Dermis blood vessel endothelial cell (primary cell): ENCODE measurements around the gene TM9SF3. TPM values are rescaled to one million over a fixed set of nuclear protein-coding genes. Genes with fewer than 3 reads are reported as not detected.
A peak's percentile ranks its signal among the peaks of the same experiment; 100 is the strongest.
"Not testable (repeated sequence)": the region's sequence is repeated elsewhere in the genome, so short reads cannot be mapped to it uniquely, and the experiment has no call there.

Experiments
- DNase-seq: peaks from one replicate; pipeline ENCODE4 v3.0.0; 2010
- total RNA-seq: library from RNA; depleted of rRNA; stranded (reverse); fragments of >200 nt; gene quantifications from 2 replicates; pipeline ENCODE4 v1.2.3, GENCODE V29; 2014

Gene TM9SF3
- total RNA-seq, 1 donor from 2014 or later, result 119 TPM

DNA sequence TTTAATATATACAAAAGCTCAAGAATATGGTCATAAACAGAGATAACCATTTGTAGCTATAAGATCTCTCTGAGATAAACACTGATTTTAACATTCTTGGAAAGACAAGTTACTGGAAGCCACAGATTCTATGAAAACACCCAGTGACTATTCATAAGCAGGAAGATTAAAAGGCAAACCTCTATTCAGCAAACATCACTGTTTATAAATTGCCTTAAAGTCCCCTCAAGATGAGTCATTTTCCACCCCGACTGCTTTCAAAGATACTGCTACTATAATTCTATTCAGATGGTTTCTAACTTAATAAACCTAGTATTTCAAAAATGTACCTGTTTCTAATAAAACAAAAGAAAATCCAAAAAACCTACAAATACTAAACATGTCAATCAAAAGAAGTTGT, 21.0 kb downstream of the TM9SF3 start:
- DNase-seq, result peak; percentile 61

GRCh38 chr10:96560966-96561887, 25.6 kb downstream of the TM9SF3 start:
- no peak for DNase-seq

GRCh38 chr10:96560489-96560888, 26.3 kb downstream of the TM9SF3 start:
- no peak for DNase-seq

DNA sequence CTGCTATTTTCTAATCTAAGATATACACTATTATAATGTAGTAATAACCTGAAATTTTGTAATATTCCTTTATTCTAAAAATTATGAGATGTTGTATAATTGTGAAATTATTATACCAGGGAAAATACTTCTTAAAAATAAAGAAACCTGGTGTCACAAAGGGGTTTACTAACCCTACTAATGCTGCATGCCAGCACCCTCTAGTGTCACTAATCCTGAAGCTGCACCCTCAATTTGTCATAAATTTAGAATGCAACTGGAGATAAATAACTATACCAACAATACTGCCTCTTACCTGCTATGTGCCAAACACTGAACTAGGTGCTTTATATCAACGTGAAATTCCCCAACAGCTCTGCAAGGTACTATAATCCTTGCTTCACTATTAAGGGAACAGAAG, 30.8 kb downstream of the TM9SF3 start:
- DNase-seq, result peak; percentile 45

DNA sequence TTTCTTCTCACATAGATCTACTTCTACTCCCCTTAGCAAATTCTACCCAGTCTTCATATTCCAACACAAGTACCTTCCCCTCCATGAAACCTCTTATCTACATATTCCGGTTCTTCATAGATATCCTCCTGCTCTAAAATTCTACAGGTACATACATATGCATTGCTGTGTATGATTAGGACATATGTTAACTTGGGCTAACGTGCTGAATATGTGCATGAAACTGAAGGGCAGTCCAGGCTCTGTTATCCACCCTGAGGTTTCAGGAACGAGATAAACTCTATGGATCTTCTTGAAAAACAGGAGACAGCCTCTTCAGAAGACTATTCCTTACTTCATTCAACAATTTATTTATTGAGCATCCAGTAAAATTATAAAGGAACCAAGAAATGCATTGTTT, 31.5 kb downstream of the TM9SF3 start:
- DNase-seq, result no peak

GRCh38 chr10:96548589-96548988, 38.2 kb downstream of the TM9SF3 start:
- peak; percentile 6 for DNase-seq

DNA sequence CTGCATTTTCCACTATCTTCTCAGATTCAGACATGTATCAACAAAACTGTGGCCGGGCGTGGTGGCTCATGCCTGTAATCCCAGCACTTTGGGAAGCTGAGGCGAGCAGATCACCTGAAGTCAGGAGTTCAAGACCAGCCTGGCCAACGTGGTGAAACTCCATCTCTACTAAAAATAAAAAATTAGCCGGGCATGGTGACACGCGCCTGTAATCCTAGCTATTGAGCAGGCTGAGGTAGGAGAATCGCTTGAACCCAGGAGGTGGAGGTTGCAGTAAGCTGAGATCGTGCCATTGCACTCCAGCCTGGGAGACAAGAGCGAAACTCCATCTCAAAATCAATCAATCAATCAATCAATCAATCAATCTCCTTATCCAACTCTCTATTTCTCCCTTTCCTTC, 41.3 kb downstream of the TM9SF3 start:
- not testable (repeated sequence) for DNase-seq

DNA sequence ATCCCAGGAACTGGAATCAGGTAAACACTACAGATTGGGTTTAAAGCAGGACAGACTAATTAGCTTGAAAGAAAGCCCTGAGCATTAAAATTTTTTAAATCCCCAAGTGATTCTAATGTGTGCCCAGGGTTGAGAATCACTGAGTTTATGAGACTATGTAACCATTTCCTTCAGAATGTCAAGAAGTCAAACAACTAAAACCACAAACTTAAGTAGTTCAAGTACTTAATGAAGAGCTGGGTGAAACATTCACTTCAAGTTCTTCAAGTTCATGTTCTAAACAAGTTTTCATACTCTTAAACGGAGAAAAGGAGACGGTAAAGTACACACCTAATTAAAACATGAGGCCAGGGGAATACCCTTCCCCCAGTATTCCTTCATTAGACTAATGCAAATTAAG, 44.9 kb downstream of the TM9SF3 start:
- no peak for DNase-seq

- DNase-seq, result no peak
Measured at GRCh38 chr10:96540240-96540639, 46.6 kb downstream of the TM9SF3 start.

DNA sequence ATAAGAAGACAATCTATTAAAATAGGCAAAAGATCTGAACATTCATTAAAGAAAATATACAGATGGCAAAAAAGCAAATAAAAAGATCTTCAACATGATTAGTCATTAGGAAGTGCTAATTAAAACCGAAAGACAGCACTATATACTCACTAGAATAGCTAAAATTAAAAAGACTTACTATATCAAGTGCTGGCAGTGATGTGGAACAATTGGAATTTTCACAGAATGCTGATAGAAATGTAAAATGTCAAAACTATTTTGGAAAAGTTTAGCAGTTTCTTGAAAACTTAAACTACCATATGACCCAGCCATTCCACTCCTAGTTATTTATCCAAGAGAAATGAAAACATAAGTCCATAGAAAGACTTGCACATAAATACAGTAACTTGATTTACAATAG, 48.1 kb downstream of the TM9SF3 start:
- DNase-seq, result no peak

DNA sequence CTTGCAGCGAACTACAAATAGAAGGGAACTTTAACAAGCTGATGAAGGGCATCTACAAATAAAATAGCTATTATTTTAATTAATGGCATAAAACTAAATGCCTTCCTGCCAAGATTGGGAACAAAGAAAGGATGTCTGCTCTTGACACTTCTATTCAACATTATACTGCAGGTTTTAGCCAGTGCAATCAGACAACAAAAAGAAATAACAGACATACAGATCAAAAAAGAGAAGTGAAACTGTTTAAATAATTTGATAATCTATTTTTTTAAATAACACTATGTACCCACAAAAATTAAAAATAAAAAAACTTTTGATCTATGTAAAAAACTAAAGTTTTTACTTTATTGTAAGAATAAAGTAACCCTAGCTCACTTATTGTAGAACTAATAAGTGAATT, 50.7 kb downstream of the TM9SF3 start:
- DNase-seq, result peak; percentile 20

GRCh38 chr10:96532523-96532922, 54.3 kb downstream of the TM9SF3 start:
- peak; percentile 26 for DNase-seq

DNA sequence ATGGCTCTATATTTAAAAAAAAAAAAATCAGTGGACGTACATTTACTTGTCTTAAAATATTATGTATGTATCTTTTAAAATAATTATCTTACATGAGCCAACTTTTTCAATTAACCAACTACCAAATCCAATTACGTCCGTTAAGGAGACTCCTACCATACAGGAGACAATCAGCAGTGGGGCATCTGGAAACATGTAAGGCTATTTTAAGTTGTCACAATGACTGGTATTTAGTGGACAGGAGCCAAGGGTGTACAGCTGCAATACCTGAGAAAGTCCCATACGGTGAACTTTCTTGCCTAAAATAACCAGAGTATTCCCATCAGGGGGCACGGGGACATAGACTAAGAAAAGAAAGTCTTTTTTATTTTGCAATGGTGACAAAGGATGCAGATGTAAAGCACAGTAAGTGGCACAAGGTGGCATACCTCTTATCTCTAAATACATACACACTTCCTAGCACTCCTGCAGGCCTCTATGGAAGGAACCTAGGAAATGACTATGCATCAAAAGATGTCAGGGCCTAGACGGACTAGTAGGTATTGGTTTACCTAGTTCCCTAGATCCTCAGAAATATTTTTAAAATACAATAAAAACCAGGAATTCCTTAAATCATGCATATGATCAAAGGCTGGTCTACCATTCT, 57.1 kb downstream of the TM9SF3 start:
- no peak for DNase-seq

- DNase-seq, result no peak
Measured at GRCh38 chr10:96524741-96525140, 62.1 kb downstream of the TM9SF3 start.

DNA sequence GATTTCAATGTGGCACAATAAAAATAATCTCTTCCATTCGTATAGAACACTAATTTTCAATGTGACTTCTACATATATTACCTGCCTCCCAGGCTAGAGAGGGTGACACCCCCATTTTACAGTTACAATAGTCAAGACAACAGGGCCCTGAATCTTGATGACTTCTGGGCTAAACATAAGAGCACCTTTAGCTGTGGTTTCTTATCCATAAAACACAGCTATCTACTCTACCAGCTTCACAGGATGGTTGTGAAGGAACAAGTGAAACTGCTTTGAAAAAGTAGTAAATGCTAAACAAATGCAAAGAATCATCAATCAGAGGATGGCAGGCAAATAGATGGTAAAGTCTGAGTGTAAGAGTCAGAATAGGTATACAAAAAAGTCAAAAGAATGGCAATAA, 69.5 kb downstream of the TM9SF3 start:
- DNase-seq, result no peak

GRCh38 chr10:96516337-96516736, 70.5 kb downstream of the TM9SF3 start:
- no peak for DNase-seq

DNA sequence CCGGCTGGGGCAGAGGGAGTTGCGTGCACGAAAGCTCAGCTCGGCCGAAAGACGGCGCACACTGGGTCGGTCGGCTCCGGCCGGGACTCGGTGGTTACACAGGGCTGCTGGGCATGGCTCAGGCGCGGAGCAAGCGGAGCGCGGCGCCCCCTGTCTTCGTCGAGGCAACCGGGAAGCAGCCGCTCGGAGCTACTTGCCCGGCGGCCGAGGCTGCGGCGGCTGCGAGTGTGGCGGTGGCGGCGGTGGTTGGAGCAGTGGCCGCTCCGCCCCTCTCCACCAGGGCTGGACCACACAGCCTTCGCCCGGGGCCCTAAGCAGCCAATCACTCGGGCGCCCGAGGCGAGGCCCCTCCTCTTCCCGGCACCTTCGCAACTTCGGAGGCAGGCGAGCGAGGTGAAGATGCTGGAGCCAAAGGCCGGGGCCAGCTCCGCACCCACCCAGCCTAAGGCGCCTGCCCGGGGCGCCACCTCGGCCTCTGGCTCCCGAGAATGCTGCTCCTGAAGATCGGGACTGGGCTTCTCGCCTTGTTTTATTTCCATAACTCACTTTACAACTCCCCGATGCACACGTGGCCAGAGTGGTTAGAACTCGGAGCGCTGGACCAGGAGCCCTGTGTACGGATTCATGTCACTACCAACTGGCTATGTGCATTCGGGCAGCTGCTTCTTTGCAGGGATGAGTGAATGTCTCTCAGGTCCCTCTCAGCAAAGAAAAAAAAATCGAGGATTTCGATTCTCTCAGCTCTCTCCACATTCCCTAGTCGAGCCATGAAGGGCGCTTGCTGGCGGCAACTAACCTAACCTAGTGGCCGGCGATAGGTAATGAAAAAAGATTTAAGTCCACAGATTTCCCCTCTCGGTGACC, 72.9 kb downstream of the TM9SF3 start, which contains the start of gene TLL2:
TSS of gene TLL2 (minus strand) at position 229 of the 864 bp plus-strand sequence. CDS start 241 bp downstream, outside the sequence.
- peak; percentile 93 for DNase-seq

GRCh38 chr10:96513305-96513697, 73.5 kb downstream of the TM9SF3 start:
- no peak for DNase-seq

GRCh38 chr10:96512524-96513304, 74.1 kb downstream of the TM9SF3 start:
- DNase-seq, result peak; percentile 39

DNA sequence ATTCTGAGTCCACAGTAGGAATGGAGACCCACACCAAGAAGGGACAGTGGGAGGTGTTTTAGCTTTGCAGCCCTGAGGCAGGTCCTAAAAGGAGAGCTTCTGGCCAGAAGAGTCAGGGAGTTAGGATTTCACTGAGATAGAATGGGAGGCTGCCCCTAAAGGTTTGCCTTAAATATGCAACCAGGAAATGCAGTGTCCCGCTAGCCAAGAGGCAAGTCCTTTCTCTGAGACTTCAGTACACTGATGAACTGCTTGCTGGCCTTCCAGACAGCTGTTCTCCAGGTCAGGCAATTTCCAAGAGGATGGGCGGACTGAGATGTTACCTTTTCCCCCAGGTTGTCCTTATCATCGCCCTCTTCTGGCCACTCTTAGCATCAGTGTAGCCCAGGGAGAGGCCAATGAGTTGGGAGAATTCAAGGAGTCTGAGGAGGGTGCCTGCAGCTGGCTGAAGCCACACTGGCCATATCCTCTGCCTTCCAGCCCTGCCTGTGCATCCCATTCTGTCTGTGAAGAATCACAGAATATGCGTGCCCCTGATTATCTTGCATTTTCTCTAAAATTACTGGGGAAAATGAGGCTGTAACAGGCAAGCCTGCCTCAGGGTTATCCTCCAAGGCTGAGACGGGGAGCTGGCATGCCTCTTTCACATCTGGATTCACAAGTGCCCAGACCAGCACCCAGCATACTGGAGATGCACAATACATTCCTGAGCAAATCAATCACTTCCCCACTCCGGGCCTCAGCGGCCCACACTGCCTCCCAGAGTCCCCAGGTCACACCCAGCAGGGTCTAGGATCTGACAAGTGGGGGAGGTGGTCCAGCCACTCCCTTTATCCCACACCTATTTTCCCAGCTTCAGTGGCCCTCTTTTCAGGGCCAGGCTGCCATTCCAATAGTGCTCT, 75.5 kb downstream of the TM9SF3 start:
- peak; percentile 57 for DNase-seq
